K562 (cell line): ENCODE results near the gene IPO11. TPM values are rescaled to one million over a fixed set of nuclear protein-coding genes. Genes with fewer than 3 reads are reported as not detected.

Experiments
- ATAC-seq: fragments of 200-7000 bp; cut with Tn5 transposase; 3 replicates; pipeline ENCODE4 v1.9.1; 2020; ENCODE audit warnings: moderate library complexity
- BruUV-seq: library from RNA; stranded (reverse); fragments of 400-500 nt; replicated peaks from 2 replicates; lab custom pipeline; 2021; lab: Mats Ljungman, UMichigan
- CTCF ChIA-PET: fragments of 300-600 bp; formaldehyde crosslinking; extraction: SDS; loops from one replicate; lab custom pipeline; 2021; ENCODE audit warnings: low intra/inter-chr PET ratio; lab: Yijun Ruan, JAX
- POLR2A ChIA-PET: fragments of 300-600, 350-650 bp; sonication (Branson Sonifier 250); formaldehyde crosslinking; extraction: SDS; loops from one replicate; lab custom pipeline; 2021; ENCODE audit warnings: antibody characterized with exemption, inconsistent platforms; lab: Yijun Ruan, JAX
- DNase-seq, 4 experiments: peaks; one replicate each; pipeline versions ENCODE4 v3.0.0 to v3.0.0-alpha.2; 2011 to 2018; ENCODE audit warnings: low spot score in 3 of 4, mixed read lengths in 3 of 4; ENCODE audit errors: extremely low read depth in 1 of 4
- FAIRE-seq: peaks from 2 replicates; lab custom pipeline; 2011; peaks lifted over from hg19 to GRCh38; lab: Jason Lieb, UNC
- H2AFZ ChIP-seq: 2 replicates; pipeline ENCODE4 v1.6.0; 2011; ENCODE audit warnings: low read depth, low read length, control low read depth, inconsistent platforms
- H3K27ac ChIP-seq: fragments of 200-600 bp; 3 replicates; pipeline ENCODE4 v1.8.0; 2011; ENCODE audit warnings: low read depth, mild to moderate bottlenecking, control low read depth, inconsistent platforms, low read length, moderate library complexity, mixed read lengths; ENCODE audit errors: extremely low read depth
- H3K27me3 ChIP-seq, 2 experiments: fragments of 300-600 bp in 1 of 2; 2 replicates in 1 of 2; 3 replicates in 1 of 2; pipeline versions ENCODE4 v1.6.0 to v1.8.0; 2011; ENCODE audit warnings: inconsistent platforms in 2 of 2, low read length in 2 of 2, mild to moderate bottlenecking in 1 of 2, mixed read lengths in 1 of 2, moderate library complexity in 1 of 2; ENCODE audit not compliant: control insufficient read depth in 2 of 2, insufficient read depth in 2 of 2
- H3K36me3 ChIP-seq: fragments of 300-600 bp; 3 replicates; pipeline ENCODE4 v1.8.0; 2011; ENCODE audit warnings: mild to moderate bottlenecking, low read length, inconsistent platforms; ENCODE audit not compliant: control insufficient read depth, insufficient read depth
- H3K4me1 ChIP-seq, 2 experiments: fragments of 200-600 bp in 1 of 2; replicated peaks in 1 of 2; 2 replicates in 1 of 2; 3 replicates in 1 of 2; pipeline versions ENCODE4 v1.5.1 to v1.8.0; 2011; ENCODE audit warnings: inconsistent platforms in 2 of 2, low read length in 2 of 2, mild to moderate bottlenecking in 1 of 2, mixed read lengths in 1 of 2, moderate library complexity in 1 of 2; ENCODE audit not compliant: control insufficient read depth in 2 of 2, insufficient read depth in 2 of 2
- H3K4me2 ChIP-seq: 2 replicates; pipeline ENCODE4 v1.6.1; 2011; ENCODE audit warnings: low read length, control low read depth, inconsistent platforms, mixed read lengths; ENCODE audit not compliant: insufficient read depth
- H3K4me3 ChIP-seq: fragments of 200-600 bp; sonication (generic), shearing (Covaris generic); 2 replicates; pipeline ENCODE4 v1.5.1; 2016; ENCODE audit warnings: control low read depth, inconsistent platforms
- H3K79me2 ChIP-seq: fragments of 200-600 bp; 3 replicates; pipeline ENCODE4 v1.8.0; 2011; ENCODE audit warnings: low read length, inconsistent platforms; ENCODE audit not compliant: control insufficient read depth, insufficient read depth
- H3K9ac ChIP-seq, 2 experiments: 2 replicates each; pipeline versions ENCODE4 v1.6.0 to v1.6.1; 2011; ENCODE audit warnings: low read depth in 2 of 2, low read length in 2 of 2, control low read depth in 1 of 2, inconsistent platforms in 1 of 2, mild to moderate bottlenecking in 1 of 2, mixed read lengths in 1 of 2; ENCODE audit not compliant: insufficient read depth in 1 of 2
- H3K9me1 ChIP-seq: one replicate; pipeline ENCODE4 v1.6.0; 2011; ENCODE audit warnings: inconsistent platforms, mild to moderate bottlenecking, low read length, moderate library complexity; ENCODE audit not compliant: control insufficient read depth, insufficient read depth
- H3K9me3 ChIP-seq: replicated peaks from 2 replicates; pipeline ENCODE4 v1.5.1; 2011; ENCODE audit warnings: low read depth, low read length, inconsistent platforms; ENCODE audit not compliant: control insufficient read depth, insufficient read depth
- H4K20me1 ChIP-seq: replicated peaks from 2 replicates; pipeline ENCODE4 v1.6.1; 2011; ENCODE audit warnings: low read length, inconsistent platforms, mixed read lengths; ENCODE audit not compliant: control insufficient read depth, insufficient read depth
- NR4A1 ChIP-seq, 2 experiments: fragments of 250-450 bp in 1 of 2; fragments of 450-650 bp in 1 of 2; sonication (Bioruptor Pico) in 1 of 2; IDR thresholded peaks; 2 replicates each; pipeline versions ENCODE4 v1.4.0 to v1.6.1; 2016 to 2020; ENCODE audit warnings: mild to moderate bottlenecking in 2 of 2, missing compliant biosample characterization in 1 of 2, missing genetic modification characterization in 1 of 2, moderate library complexity in 1 of 2
- PKNOX1 ChIP-seq: fragments of 450-650 bp; IDR thresholded peaks from 2 replicates; pipeline ENCODE4 v1.6.1; 2016
- RB1 ChIP-seq: fragments of 450-650 bp; IDR thresholded peaks from 2 replicates; pipeline ENCODE4 v1.6.1; 2017; ENCODE audit warnings: low read depth, mild to moderate bottlenecking
- TAF15 ChIP-seq: fragments of 200-400 bp; formaldehyde crosslinking; IDR thresholded peaks from 2 replicates; pipeline ENCODE4 v1.6.1; 2017; ENCODE audit warnings: mild to moderate bottlenecking, low read depth, low read length, moderate library complexity
- XRCC4 ChIP-seq: IDR thresholded peaks from one replicate; pipeline ENCODE4 v1.6.1; 2011; ENCODE audit not compliant: insufficient read depth, insufficient read length; ENCODE audit errors: extremely low read depth
- ZFPM2 ChIP-seq: fragments of 250-450 bp; sonication (Bioruptor Pico); IDR thresholded peaks from 2 replicates; pipeline ENCODE4 v1.5.1; 2022; ENCODE audit warnings: mild to moderate bottlenecking
- ZNF217 ChIP-seq: sonication (generic); formaldehyde crosslinking; IDR thresholded peaks from 2 replicates; pipeline ENCODE4 v1.8.0; 2022; ENCODE audit warnings: mild to moderate bottlenecking, missing genetic modification reagents
- WGBS: fragments of 100-300 bp; shearing (Covaris generic); methylation state at CpG from one replicate; pipeline ENCODE4 v1.1.6; 2016; ENCODE audit warnings: low coverage, mixed read lengths; ENCODE audit not compliant: insufficient coverage; ENCODE audit errors: missing lambda C conversion rate; 5-methylcytosine and 5-hydroxymethylcytosine counted together
- in situ Hi-C: fragments of 300-500 bp; cut with MboI; formaldehyde crosslinking; loops from 4 replicates; pipeline ENCODE4 v1.15.0; 2018; ENCODE audit warnings: inconsistent platforms, mixed read lengths
- intact Hi-C: fragments of 100-400 bp; cut with micrococcal nuclease; formaldehyde crosslinking; loops from 2 replicates; pipeline ENCODE4 v1.14.2; 2022
- polyA plus RNA-seq, 8 experiments: library from polyadenylated mRNA; depleted of rRNA in 4 of 8; stranded (reverse) in 5 of 8; unstranded in 3 of 8; fragments of >200 nt; fragmentation: Nextera tagmentation in 2 of 8; fragmentation: Illumina TruSeq in 1 of 8; extraction: Ambion mirVana in 2 of 8; extraction: Trizol in 1 of 8; gene quantifications; 2 replicates each; pipeline versions ENCODE4 v1.2.1 to v1.2.3, GENCODE V29; 2011 to 2014; ENCODE audit warnings: inconsistent platforms in 1 of 8, missing spikeins in 1 of 8
- total RNA-seq, 7 experiments: library from RNA; depleted of rRNA in 6 of 7; stranded (reverse); fragments of >200 nt in 6 of 7; fragmentation: Illumina TruSeq in 2 of 7; extraction: Trizol in 2 of 7; gene quantifications; 2 replicates each; pipeline versions ENCODE4 v1.2.1 to v1.2.3, GENCODE V29; 2011 to 2021; ENCODE audit warnings: low replicate concordance in 1 of 7
- TF ChIP-seq, protein P1 (sequence below), 2 experiments: fragments of 450-650 bp; IDR thresholded peaks; 2 replicates each; pipeline ENCODE4 v1.6.1; 2016
- TF ChIP-seq, protein P2 (sequence below), 2 experiments: fragments of 450-650 bp in 1 of 2; sonication (generic) in 1 of 2; formaldehyde crosslinking in 1 of 2; IDR thresholded peaks; 2 replicates each; pipeline versions ENCODE4 v1.7.1 to v1.9.0; 2016 to 2022; ENCODE audit warnings: inconsistent platforms in 1 of 2, mild to moderate bottlenecking in 1 of 2, missing genetic modification reagents in 1 of 2

Gene IPO11
- total and polyA plus RNA-seq, 9 of the 15 experiments (the other 6 are each of a cell fraction or from before 2014, with no cell fraction given), result 38.7 to 96.0 (median 70.9) TPM

GRCh38 chr5:62432621-62433064, 20.1 kb downstream of the IPO11 start:
- no peak overlapping the region for H3K4me3 ChIP-seq
- intact Hi-C loops (no loop called here), in situ Hi-C loops (no loop called here)
- peaks cover 12 to 24% of the 10 kb centered on the region in 2 experiments for H3K4me1 ChIP-seq
- ATAC-seq (peak; percentile 74), FAIRE-seq (peak; percentile 73), DNase-seq (peak in 2 of 4 experiments; percentile 40 to 44)
- no TSS peak for BruUV-seq
- H3K79me2 ChIP-seq, result peaks cover 94% of the 10 kb centered on the region
- H3K9me1 ChIP-seq, result no peaks in the 10 kb centered on the region
- no peaks in the 10 kb centered on the region for H3K9me3 ChIP-seq
- 3% methylated on average over 5 of the region's 5 CpGs for WGBS
- ChIA-PET POLR2A (interaction anchor here (0.7 to 3.9 kb wide), 8 partner anchors 10 to 38 kb away, joined by 3 to 31 read pairs (median 12); partner anchors contain the start of genes DIMT1 and IPO11), CTCF (no interaction called here)
- H4K20me1 ChIP-seq, result no peaks in the 10 kb centered on the region; the same call in 1 of the 2 replicates
- H3K4me2 ChIP-seq, result peak overlapping the region; percentile 80
- H3K27ac ChIP-seq, result peak overlapping the region; percentile 81
- peak overlapping the region in 1 of 2 experiments; percentile 62; a peak in 2 of 4 replicates for H3K9ac ChIP-seq
- H3K36me3 ChIP-seq, result peaks cover 30% of the 10 kb centered on the region; the same call in 2 of the 3 replicates
- no peaks in the 10 kb centered on the region for H3K27me3 ChIP-seq
- no peak overlapping the region; the same call in 1 of the 2 replicates for H2AFZ ChIP-seq
- TF ChIP-seq NR4A1 (CRISPR knock-in tag; IDR thresholded peaks at IDR 0.05), result no peak
- no peak for TF ChIP-seq NR4A1 (tag; IDR thresholded peaks at IDR 0.05)
- no peak for TF ChIP-seq ZFPM2 (CRISPR knock-in tag)
- TF ChIP-seq ZNF217 (CRISPR knock-in tag), result no peak
- no peak for TF ChIP-seq RB1
- TF ChIP-seq XRCC4, result no peak
- TF ChIP-seq, protein P1, sequence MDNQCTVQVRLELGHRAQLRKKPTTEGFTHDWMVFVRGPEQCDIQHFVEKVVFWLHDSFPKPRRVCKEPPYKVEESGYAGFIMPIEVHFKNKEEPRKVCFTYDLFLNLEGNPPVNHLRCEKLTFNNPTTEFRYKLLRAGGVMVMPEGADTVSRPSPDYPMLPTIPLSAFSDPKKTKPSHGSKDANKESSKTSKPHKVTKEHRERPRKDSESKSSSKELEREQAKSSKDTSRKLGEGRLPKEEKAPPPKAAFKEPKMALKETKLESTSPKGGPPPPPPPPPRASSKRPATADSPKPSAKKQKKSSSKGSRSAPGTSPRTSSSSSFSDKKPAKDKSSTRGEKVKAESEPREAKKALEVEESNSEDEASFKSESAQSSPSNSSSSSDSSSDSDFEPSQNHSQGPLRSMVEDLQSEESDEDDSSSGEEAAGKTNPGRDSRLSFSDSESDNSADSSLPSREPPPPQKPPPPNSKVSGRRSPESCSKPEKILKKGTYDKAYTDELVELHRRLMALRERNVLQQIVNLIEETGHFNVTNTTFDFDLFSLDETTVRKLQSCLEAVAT (IDR thresholded peaks at IDR 0.05), result no peak
- no peak for TF ChIP-seq TAF15
- TF ChIP-seq, protein P2, sequence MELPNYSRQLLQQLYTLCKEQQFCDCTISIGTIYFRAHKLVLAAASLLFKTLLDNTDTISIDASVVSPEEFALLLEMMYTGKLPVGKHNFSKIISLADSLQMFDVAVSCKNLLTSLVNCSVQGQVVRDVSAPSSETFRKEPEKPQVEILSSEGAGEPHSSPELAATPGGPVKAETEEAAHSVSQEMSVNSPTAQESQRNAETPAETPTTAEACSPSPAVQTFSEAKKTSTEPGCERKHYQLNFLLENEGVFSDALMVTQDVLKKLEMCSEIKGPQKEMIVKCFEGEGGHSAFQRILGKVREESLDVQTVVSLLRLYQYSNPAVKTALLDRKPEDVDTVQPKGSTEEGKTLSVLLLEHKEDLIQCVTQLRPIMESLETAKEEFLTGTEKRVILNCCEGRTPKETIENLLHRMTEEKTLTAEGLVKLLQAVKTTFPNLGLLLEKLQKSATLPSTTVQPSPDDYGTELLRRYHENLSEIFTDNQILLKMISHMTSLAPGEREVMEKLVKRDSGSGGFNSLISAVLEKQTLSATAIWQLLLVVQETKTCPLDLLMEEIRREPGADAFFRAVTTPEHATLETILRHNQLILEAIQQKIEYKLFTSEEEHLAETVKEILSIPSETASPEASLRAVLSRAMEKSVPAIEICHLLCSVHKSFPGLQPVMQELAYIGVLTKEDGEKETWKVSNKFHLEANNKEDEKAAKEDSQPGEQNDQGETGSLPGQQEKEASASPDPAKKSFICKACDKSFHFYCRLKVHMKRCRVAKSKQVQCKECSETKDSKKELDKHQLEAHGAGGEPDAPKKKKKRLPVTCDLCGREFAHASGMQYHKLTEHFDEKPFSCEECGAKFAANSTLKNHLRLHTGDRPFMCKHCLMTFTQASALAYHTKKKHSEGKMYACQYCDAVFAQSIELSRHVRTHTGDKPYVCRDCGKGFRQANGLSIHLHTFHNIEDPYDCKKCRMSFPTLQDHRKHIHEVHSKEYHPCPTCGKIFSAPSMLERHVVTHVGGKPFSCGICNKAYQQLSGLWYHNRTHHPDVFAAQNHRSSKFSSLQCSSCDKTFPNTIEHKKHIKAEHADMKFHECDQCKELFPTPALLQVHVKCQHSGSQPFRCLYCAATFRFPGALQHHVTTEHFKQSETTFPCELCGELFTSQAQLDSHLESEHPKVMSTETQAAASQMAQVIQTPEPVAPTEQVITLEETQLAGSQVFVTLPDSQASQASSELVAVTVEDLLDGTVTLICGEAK (IDR thresholded peaks at IDR 0.05), result no peak
- TF ChIP-seq, protein P2 (CRISPR knock-in tag; IDR thresholded peaks at IDR 0.05), result no peak
- TF ChIP-seq PKNOX1, result no peak
